Dermis microvascular lymphatic vessel endothelial cell (primary cell): ENCODE results near the gene AMZ2. TPM values are rescaled to one million over a fixed set of nuclear protein-coding genes. Genes with fewer than 3 reads are reported as not detected.
"Not testable (repeated sequence)": the region's sequence is repeated elsewhere in the genome, so short reads cannot be mapped to it uniquely, and the experiment has no call there.

Experiments used
- DNase-seq, 2 donors: peaks; one replicate each; pipeline versions ENCODE4 v3.0.0 to v3.0.0-alpha.2; 2010; ENCODE audit warnings: low read depth in 2 of 2
- total RNA-seq: library from RNA; depleted of rRNA; stranded (reverse); fragments of >200 nt; gene quantifications from 2 replicates; pipeline ENCODE4 v1.2.1, GENCODE V29; 2014

The AMZ2 gene
- total RNA-seq, 1 donor from 2014 or later = 35.8 TPM

- not testable (repeated sequence) for DNase-seq
Observed at GRCh38 chr17:68220186-68220585, 27.7 kb upstream of the AMZ2 start.

GRCh38 chr17:68220786-68221185 lies 27.1 kb upstream of the AMZ2 start:
- DNase-seq = not testable (repeated sequence)

- no peak for DNase-seq
Observed at GRCh38 chr17:68221786-68222185, 26.1 kb upstream of the AMZ2 start.

GRCh38 chr17:68222606-68223005 lies 25.2 kb upstream of the AMZ2 start:
- DNase-seq = no peak

GRCh38 chr17:68225055-68225454 lies 22.8 kb upstream of the AMZ2 start:
- not testable (repeated sequence) for DNase-seq

GRCh38 chr17:68228039-68228680 lies 19.7 kb upstream of the AMZ2 start:
- not testable (repeated sequence) for DNase-seq

GRCh38 chr17:68228817-68229570 lies 18.8 kb upstream of the AMZ2 start:
- DNase-seq = no peak

- no peak for DNase-seq
Observed at GRCh38 chr17:68229619-68230018, 18.2 kb upstream of the AMZ2 start.

GRCh38 chr17:68231131-68231530 lies 16.7 kb upstream of the AMZ2 start:
- DNase-seq = not testable (repeated sequence)

- no peak for DNase-seq
Observed at GRCh38 chr17:68231541-68231940, 16.3 kb upstream of the AMZ2 start.

- DNase-seq = not testable (repeated sequence)
Observed at GRCh38 chr17:68232741-68233140, 15.1 kb upstream of the AMZ2 start.

- peak in 1 of 2 donors; percentile 69 for DNase-seq
Observed at GRCh38 chr17:68234726-68235335, 13.0 kb upstream of the AMZ2 start.

- DNase-seq = not testable (repeated sequence)
Observed at GRCh38 chr17:68235336-68235791, 12.5 kb upstream of the AMZ2 start.

GRCh38 chr17:68237369-68238163 lies 10.3 kb upstream of the AMZ2 start:
- not testable (repeated sequence) for DNase-seq

- no peak for DNase-seq
Observed at GRCh38 chr17:68238164-68238870, 9.5 kb upstream of the AMZ2 start.

GRCh38 chr17:68238871-68239253 lies 9.0 kb upstream of the AMZ2 start:
- no peak for DNase-seq

GRCh38 chr17:68239632-68240366 lies 8.0 kb upstream of the AMZ2 start:
- no peak for DNase-seq

- no peak for DNase-seq
Observed at GRCh38 chr17:68246271-68247028, 1.4 kb upstream of the AMZ2 start.

GRCh38 chr17:68248199-68248825 lies 469 bp downstream of the AMZ2 start:
- DNase-seq = peak in 1 of 2 donors; percentile 6
